HG03521 (cell line): Measurements from ENCODE around the gene PDZD8.
"Not testable (repeated sequence)": the region's sequence is repeated elsewhere in the genome, so short reads cannot be mapped to it uniquely, and the experiment has no call there.

Experiments used
- ATAC-seq: cut with Tn5 transposase; IDR thresholded peaks from one replicate; pipeline ENCODE4 v1.9.1; 2021; ENCODE audit warnings: mild to moderate bottlenecking, moderate library complexity; ENCODE audit not compliant: unreplicated experiment

The PDZD8 gene

GRCh38 chr10:117237401-117237991, 137.7 kb downstream of the PDZD8 start:
- ATAC-seq: no peak

- ATAC-seq: not testable (repeated sequence)
Measured at GRCh38 chr10:117230107-117230506, 145.1 kb downstream of the PDZD8 start.

GRCh38 chr10:117228210-117228609, 147.0 kb downstream of the PDZD8 start:
- ATAC-seq: no peak
